H1 (cell line): Measurements from ENCODE around the gene SMAGP.
"Not testable (repeated sequence)": the region's sequence is repeated elsewhere in the genome, so short reads cannot be mapped to it uniquely, and the experiment has no call there.

Source experiments
- CEBPB ChIP-seq: IDR thresholded peaks from 2 replicates; pipeline ENCODE4 v1.6.1; 2012; ENCODE audit warnings: low read depth, low read length
- EZH2 ChIP-seq: fragments of 200-600 bp; sonication (generic); IDR thresholded peaks from 2 replicates; pipeline ENCODE4 v1.7.1; 2012; ENCODE audit warnings: low read depth, mild to moderate bottlenecking, moderate library complexity, low read length, inconsistent platforms; ENCODE audit not compliant: severe bottlenecking
- GABPA ChIP-seq: IDR thresholded peaks from 2 replicates; pipeline ENCODE4 v1.6.1; 2011; ENCODE audit warnings: mild to moderate bottlenecking, low read length, moderate library complexity, borderline replicate concordance; ENCODE audit not compliant: insufficient read depth
- KDM1A ChIP-seq: fragments of 200-600, 300-600 bp; sonication (generic); IDR thresholded peaks from 2 replicates; pipeline ENCODE4 v1.7.1; 2016; ENCODE audit warnings: mild to moderate bottlenecking, low read length, borderline replicate concordance
- POLR2A ChIP-seq, 2 experiments: IDR thresholded peaks; 1 replicate in 1 of 2; 2 replicates in 1 of 2; pipeline ENCODE4 v1.6.1; 2011; ENCODE audit warnings: low read depth in 2 of 2, low read length in 2 of 2, mild to moderate bottlenecking in 2 of 2; ENCODE audit errors: control extremely low read depth in 1 of 2
- RFX5 ChIP-seq: IDR thresholded peaks from 2 replicates; pipeline ENCODE4 v1.6.1; 2011; ENCODE audit warnings: low read depth, low read length, improper control_type of control experiment, borderline replicate concordance
- SAP30 ChIP-seq: fragments of 300-600 bp; sonication (generic); IDR thresholded peaks from 2 replicates; pipeline ENCODE4 v1.7.1; 2012; ENCODE audit warnings: low read length, moderate library complexity, mild to moderate bottlenecking, inconsistent platforms; ENCODE audit not compliant: insufficient read depth, insufficient replicate concordance
- TAF7 ChIP-seq: optimal IDR thresholded peaks from 2 replicates; pipeline ENCODE3; 2011; ENCODE audit warnings: low read depth, mild to moderate bottlenecking, inconsistent platforms, low read length, moderate library complexity, borderline replicate concordance
- TEAD4 ChIP-seq: IDR thresholded peaks from 2 replicates; pipeline ENCODE4 v1.6.1; 2012; ENCODE audit warnings: low read depth, low read length, inconsistent platforms, mixed read lengths
- TF ChIP-seq, protein P1 (sequence below): IDR thresholded peaks from 2 replicates; pipeline ENCODE4 v1.6.1; 2012; ENCODE audit warnings: inconsistent platforms
- TF ChIP-seq, protein P2 (sequence below), 3 experiments: IDR thresholded peaks; 1 replicate in 2 of 3; 2 replicates in 1 of 3; pipeline versions ENCODE4 v1.5.1 to v1.6.1; 2011; ENCODE audit warnings: low read length in 3 of 3, mild to moderate bottlenecking in 3 of 3, inconsistent platforms in 2 of 3, low read depth in 1 of 3, moderate library complexity in 1 of 3; ENCODE audit not compliant: insufficient read depth in 1 of 3; ENCODE audit errors: control extremely low read depth in 1 of 3

DNA sequence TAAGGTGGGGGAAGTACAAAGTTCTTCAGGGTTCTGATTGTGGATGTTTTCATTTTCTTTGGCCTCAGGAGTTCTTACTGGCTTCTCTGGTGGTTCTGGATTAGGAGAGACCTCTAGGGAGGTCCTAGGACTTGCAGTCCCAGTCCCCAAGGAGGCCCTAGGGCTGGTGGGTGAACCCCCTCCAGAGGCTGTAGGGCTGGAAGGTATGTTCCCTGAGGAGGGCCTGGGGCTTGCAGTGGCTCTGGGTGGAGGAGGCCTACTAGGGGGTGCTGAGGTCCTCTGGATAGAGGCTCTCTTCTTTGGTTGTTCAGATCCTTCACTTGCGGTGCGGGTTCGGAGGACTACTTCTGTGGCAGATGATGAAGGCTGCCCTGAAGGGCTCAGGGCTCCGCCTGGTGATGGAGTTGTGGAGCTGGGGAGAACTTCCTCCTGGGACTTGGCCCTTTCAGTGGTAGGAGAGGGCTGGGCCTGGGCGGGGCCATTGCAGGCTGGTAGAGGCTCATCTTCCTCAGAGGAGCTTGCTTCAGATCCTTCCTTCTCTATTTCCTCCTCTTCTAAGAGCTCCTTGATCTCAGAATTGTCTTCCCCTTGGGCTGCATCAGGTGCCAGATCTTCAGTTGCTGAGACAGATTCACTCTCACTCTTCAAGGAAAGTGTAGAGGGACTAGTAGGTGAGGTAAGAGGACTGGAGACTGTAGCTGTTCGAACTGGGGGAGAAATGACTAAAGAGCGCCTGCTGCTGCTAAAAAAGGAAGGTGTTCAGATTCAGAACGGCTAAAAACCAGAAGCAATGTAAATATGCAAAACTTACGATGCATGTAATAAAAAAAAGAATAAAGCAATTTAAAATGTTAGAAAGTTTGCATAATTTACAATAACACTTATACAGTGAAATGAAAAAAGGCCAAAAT, 21.6 kb upstream of the SMAGP start:
- TF ChIP-seq TEAD4; RFX5; CEBPB; KDM1A; GABPA; SAP30; TAF7; POLR2A (IDR thresholded peaks at IDR 0.05; ENCODE audit: control extremely low read depth in 1 of 2, low read depth in 2 of 2, low read length in 2 of 2); EZH2: not testable (repeated sequence)
- TF ChIP-seq, protein P1, sequence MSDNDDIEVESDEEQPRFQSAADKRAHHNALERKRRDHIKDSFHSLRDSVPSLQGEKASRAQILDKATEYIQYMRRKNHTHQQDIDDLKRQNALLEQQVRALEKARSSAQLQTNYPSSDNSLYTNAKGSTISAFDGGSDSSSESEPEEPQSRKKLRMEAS, result not testable (repeated sequence)
- TF ChIP-seq, protein P2, sequence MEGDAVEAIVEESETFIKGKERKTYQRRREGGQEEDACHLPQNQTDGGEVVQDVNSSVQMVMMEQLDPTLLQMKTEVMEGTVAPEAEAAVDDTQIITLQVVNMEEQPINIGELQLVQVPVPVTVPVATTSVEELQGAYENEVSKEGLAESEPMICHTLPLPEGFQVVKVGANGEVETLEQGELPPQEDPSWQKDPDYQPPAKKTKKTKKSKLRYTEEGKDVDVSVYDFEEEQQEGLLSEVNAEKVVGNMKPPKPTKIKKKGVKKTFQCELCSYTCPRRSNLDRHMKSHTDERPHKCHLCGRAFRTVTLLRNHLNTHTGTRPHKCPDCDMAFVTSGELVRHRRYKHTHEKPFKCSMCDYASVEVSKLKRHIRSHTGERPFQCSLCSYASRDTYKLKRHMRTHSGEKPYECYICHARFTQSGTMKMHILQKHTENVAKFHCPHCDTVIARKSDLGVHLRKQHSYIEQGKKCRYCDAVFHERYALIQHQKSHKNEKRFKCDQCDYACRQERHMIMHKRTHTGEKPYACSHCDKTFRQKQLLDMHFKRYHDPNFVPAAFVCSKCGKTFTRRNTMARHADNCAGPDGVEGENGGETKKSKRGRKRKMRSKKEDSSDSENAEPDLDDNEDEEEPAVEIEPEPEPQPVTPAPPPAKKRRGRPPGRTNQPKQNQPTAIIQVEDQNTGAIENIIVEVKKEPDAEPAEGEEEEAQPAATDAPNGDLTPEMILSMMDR (IDR thresholded peaks at IDR 0.05; ENCODE audit: control extremely low read depth in 1 of 3, insufficient read depth in 1 of 3, low read depth in 1 of 3, low read length in 3 of 3), result not testable (repeated sequence)
